CD14-positive monocyte (primary cell): Measurements from ENCODE around the gene CDK5RAP2. TPM values are rescaled to one million over a fixed set of nuclear protein-coding genes. Genes with fewer than 3 reads are reported as not detected.
A peak's percentile ranks its signal among the peaks of the same experiment; 100 is the strongest.

Source experiments
- DNase-seq, 3 donors: peaks; one replicate each; pipeline ENCODE4 v3.0.0-alpha.2; 2011 to 2022
- H2AFZ ChIP-seq: 2 replicates; pipeline ENCODE4 v1.6.0; 2012; ENCODE audit warnings: mild to moderate bottlenecking, low read depth, low read length, inconsistent platforms; ENCODE audit not compliant: insufficient read depth, poor library complexity, severe bottlenecking
- H3K27ac ChIP-seq, 2 donors: 1 replicate in 1 of 2; 2 replicates in 1 of 2; pipeline ENCODE4 v1.5.1; 2012 to 2013; ENCODE audit warnings: low read length in 2 of 2, control low read depth in 1 of 2, inconsistent platforms in 1 of 2, low read depth in 1 of 2, mild to moderate bottlenecking in 1 of 2
- H3K27me3 ChIP-seq, 2 donors: one replicate each; pipeline versions ENCODE4 v1.6.0 to v1.6.1; 2011 to 2013; ENCODE audit warnings: low read length in 2 of 2; ENCODE audit not compliant: control insufficient read depth in 2 of 2, insufficient read depth in 2 of 2
- H3K36me3 ChIP-seq, 2 donors: replicated peaks in 1 of 2; 1 replicate in 1 of 2; 2 replicates in 1 of 2; pipeline versions ENCODE4 v1.5.1 to v1.6.1; 2012 to 2013; ENCODE audit warnings: low read length in 2 of 2, control low read depth in 1 of 2, inconsistent platforms in 1 of 2, mild to moderate bottlenecking in 1 of 2; ENCODE audit not compliant: insufficient read depth in 2 of 2, control insufficient read depth in 1 of 2
- H3K4me1 ChIP-seq, 2 donors: 1 replicate in 1 of 2; 2 replicates in 1 of 2; pipeline versions ENCODE4 v1.5.1 to v1.6.1; 2012 to 2013; ENCODE audit warnings: low read length in 2 of 2, control low read depth in 1 of 2, inconsistent platforms in 1 of 2, mild to moderate bottlenecking in 1 of 2, moderate library complexity in 1 of 2; ENCODE audit not compliant: insufficient read depth in 2 of 2, control insufficient read depth in 1 of 2
- H3K4me2 ChIP-seq: replicated peaks from 2 replicates; pipeline ENCODE3; 2012; ENCODE audit warnings: low read length, moderate library complexity, mild to moderate bottlenecking; ENCODE audit not compliant: poor library complexity, severe bottlenecking; ENCODE audit errors: extremely low read depth
- H3K4me3 ChIP-seq, 3 experiments: fragments of 200-600 bp in 1 of 3; sonication (generic) in 1 of 3; replicated peaks in 1 of 3; 1 replicate in 2 of 3; 2 replicates in 1 of 3; pipeline ENCODE4 v1.5.1; 2011 to 2013; ENCODE audit warnings: low read length in 3 of 3, mild to moderate bottlenecking in 3 of 3, control low read depth in 2 of 3, low read depth in 2 of 3, inconsistent platforms in 1 of 3, moderate library complexity in 1 of 3
- H3K79me2 ChIP-seq: 2 replicates; pipeline ENCODE4 v1.6.0; 2012; ENCODE audit warnings: mild to moderate bottlenecking, control low read depth, inconsistent platforms, low read length, moderate library complexity; ENCODE audit not compliant: insufficient read depth
- H3K9ac ChIP-seq: 2 replicates; pipeline ENCODE4 v1.6.0; 2017; ENCODE audit warnings: low read length, mild to moderate bottlenecking; ENCODE audit not compliant: insufficient read depth, poor library complexity, severe bottlenecking
- H3K9me3 ChIP-seq, 2 donors: replicated peaks in 1 of 2; 1 replicate in 1 of 2; 2 replicates in 1 of 2; pipeline versions ENCODE4 v1.5.1 to v1.6.1; 2012 to 2013; ENCODE audit warnings: low read length in 2 of 2, control low read depth in 1 of 2; ENCODE audit not compliant: control insufficient read depth in 1 of 2, insufficient read depth in 1 of 2
- H4K20me1 ChIP-seq: 2 replicates; pipeline ENCODE4 v1.6.0; 2012; ENCODE audit warnings: mild to moderate bottlenecking, low read length, control low read depth, moderate library complexity; ENCODE audit not compliant: insufficient read depth
- H3K27ac Mint-ChIP-seq, 7 donors: one replicate each; pipeline ENCODE4 v1.8.0; 2020; ENCODE audit warnings: mild to moderate bottlenecking in 7 of 7, mixed read lengths in 7 of 7, moderate library complexity in 6 of 7, inconsistent platforms in 2 of 7
- H3K27me3 Mint-ChIP-seq, 3 donors: one replicate each; pipeline ENCODE4 v1.8.0; 2021 to 2022; ENCODE audit warnings: low read depth in 3 of 3, mild to moderate bottlenecking in 3 of 3, mixed read lengths in 3 of 3, moderate library complexity in 3 of 3, inconsistent platforms in 1 of 3
- H3K36me3 Mint-ChIP-seq, 2 donors: one replicate each; pipeline ENCODE4 v1.8.0; 2020; ENCODE audit warnings: mixed read lengths in 2 of 2, inconsistent platforms in 1 of 2, mild to moderate bottlenecking in 1 of 2
- H3K4me1 Mint-ChIP-seq: one replicate; pipeline ENCODE4 v1.8.0; 2020; ENCODE audit warnings: mild to moderate bottlenecking, mixed read lengths
- H3K4me3 Mint-ChIP-seq, 2 donors: one replicate each; pipeline ENCODE4 v1.8.0; 2020; ENCODE audit warnings: mild to moderate bottlenecking in 2 of 2, mixed read lengths in 2 of 2, moderate library complexity in 1 of 2
- H3K9me3 Mint-ChIP-seq, 7 donors: one replicate each; pipeline ENCODE4 v1.8.0; 2020 to 2022; ENCODE audit warnings: mixed read lengths in 7 of 7, mild to moderate bottlenecking in 6 of 7, moderate library complexity in 6 of 7, inconsistent platforms in 2 of 7
- WGBS: methylation state at CpG from one replicate; pipeline ENCODE4 v1.1.5; 2013; ENCODE audit warnings: missing lambda C conversion rate; ENCODE audit not compliant: insufficient coverage; 5-methylcytosine and 5-hydroxymethylcytosine counted together
- intact Hi-C, 2 donors: fragments of 100-400 bp; cut with micrococcal nuclease; formaldehyde crosslinking; loops; one replicate each; pipeline versions ENCODE4 v1.15.0 to v1.15.1; 2023
- polyA plus RNA-seq, 3 donors: library from polyadenylated mRNA; depleted of rRNA in 1 of 3; unstranded in 2 of 3; stranded (reverse) in 1 of 3; fragments of 300-500 nt in 2 of 3; fragments of >200 nt in 1 of 3; fragmentation: Illumina TruSeq in 2 of 3; gene quantifications; 1 replicate in 2 of 3; 2 replicates in 1 of 3; pipeline ENCODE4 v1.2.3, GENCODE V29; 2012 to 2021
- TF ChIP-seq, protein P1 (sequence below): fragments of 200-600 bp; IDR thresholded peaks from one replicate; pipeline ENCODE4 v1.8.0; 2022; ENCODE audit warnings: antibody characterized with exemption, mild to moderate bottlenecking

Gene CDK5RAP2
- polyA plus RNA-seq, 3 donors, result 2.0 to 13.7 (median 6.1) TPM

DNA sequence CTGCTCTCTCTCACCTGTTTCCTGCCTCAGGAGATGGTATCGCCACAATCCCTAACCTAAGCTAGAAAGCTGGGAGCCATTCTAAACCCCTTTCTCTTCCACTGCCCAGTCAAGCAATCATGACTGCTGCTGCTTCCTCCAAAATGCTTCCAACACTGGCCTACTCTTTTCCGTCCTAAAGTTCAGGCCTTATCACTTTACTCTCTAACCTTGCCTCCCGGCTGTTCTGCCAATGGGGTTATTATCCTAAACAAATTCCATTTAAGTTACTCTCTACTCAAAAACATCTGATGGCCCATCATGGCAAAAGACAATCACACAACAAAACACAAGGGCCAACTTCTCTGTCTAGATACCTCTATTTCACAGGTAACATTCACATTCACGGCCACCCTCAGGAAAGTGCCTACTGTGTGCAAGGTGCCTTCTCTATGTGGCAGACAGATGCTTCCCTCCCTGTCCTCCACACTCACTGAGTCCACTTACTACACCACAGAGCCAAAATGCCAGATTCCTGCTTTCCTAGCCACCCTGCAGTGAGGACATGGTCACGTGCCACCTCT is 168.0 kb downstream of the CDK5RAP2 start:
- no peak overlapping the region for H3K4me3 Mint-ChIP-seq
- Histone ChIP-seq H3K4me1 (no peaks in the 10 kb centered on the region), H4K20me1 (no peaks in the 10 kb centered on the region), H3K36me3 (peaks cover 62 to 96% of the 10 kb centered on the region in 2 donors), H3K9me3 (no peaks in the 10 kb centered on the region), H3K79me2 (no peaks in the 10 kb centered on the region), H3K4me3 (no peak overlapping the region), H3K27me3 (no peaks in the 10 kb centered on the region), H3K27ac (peak overlapping the region in 1 of 2 donors; percentile 31), H2AFZ (no peak overlapping the region), H3K9ac (no peak overlapping the region), H3K4me2 (no peak overlapping the region)
- WGBS, result 96% methylated on average over 4 of the region's 5 CpGs
- no peaks in the 10 kb centered on the region for H3K9me3 Mint-ChIP-seq
- TF ChIP-seq, protein P1, sequence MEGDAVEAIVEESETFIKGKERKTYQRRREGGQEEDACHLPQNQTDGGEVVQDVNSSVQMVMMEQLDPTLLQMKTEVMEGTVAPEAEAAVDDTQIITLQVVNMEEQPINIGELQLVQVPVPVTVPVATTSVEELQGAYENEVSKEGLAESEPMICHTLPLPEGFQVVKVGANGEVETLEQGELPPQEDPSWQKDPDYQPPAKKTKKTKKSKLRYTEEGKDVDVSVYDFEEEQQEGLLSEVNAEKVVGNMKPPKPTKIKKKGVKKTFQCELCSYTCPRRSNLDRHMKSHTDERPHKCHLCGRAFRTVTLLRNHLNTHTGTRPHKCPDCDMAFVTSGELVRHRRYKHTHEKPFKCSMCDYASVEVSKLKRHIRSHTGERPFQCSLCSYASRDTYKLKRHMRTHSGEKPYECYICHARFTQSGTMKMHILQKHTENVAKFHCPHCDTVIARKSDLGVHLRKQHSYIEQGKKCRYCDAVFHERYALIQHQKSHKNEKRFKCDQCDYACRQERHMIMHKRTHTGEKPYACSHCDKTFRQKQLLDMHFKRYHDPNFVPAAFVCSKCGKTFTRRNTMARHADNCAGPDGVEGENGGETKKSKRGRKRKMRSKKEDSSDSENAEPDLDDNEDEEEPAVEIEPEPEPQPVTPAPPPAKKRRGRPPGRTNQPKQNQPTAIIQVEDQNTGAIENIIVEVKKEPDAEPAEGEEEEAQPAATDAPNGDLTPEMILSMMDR, result no peak
- intact Hi-C loops, result no loop called here
- H3K27me3 Mint-ChIP-seq, result no peaks in the 10 kb centered on the region
- H3K4me1 Mint-ChIP-seq, result no peaks in the 10 kb centered on the region
- H3K27ac Mint-ChIP-seq, result peak overlapping the region in 4 of 7 donors; percentile 31 to 65 (median 40)
- DNase-seq, result no peak
- peaks cover 77 to 83% of the 10 kb centered on the region in 2 donors for H3K36me3 Mint-ChIP-seq

DNA sequence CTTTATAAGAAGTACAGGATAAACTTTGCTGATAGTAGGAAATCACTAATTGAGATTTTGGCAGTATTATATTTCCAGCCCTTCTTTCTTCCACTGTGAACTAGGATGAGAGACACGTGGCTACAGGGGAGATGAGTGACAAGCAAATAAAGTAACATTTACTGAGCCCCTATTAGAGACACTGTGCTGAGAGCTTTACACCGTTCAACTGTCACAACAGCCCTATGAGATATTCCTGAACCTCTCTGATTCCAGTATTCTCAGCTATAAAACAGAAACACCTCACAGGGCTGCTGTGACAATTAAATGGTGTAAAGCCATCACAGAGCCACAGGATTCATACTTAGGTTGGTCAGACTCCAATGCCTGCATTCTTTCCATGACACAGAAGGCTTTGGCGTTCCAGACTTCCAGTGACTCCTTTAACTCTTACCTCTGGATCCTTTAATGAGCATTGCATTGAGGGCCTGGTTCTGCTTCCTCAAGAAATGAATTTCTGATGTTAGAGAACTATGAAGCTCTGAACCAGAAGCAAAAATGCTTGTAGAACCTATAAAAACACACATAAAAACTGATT is 169.0 kb downstream of the CDK5RAP2 start:
- no peaks in the 10 kb centered on the region for H3K27me3 Mint-ChIP-seq
- Histone ChIP-seq H3K4me2 (no peak overlapping the region), H3K9ac (no peak overlapping the region), H3K9me3 (no peaks in the 10 kb centered on the region), H3K4me1 (no peaks in the 10 kb centered on the region), H4K20me1 (no peaks in the 10 kb centered on the region), H3K4me3 (no peak overlapping the region), H3K27me3 (no peaks in the 10 kb centered on the region), H3K27ac (no peak overlapping the region), H3K36me3 (peaks cover 68 to 99% of the 10 kb centered on the region in 2 donors), H3K79me2 (no peaks in the 10 kb centered on the region), H2AFZ (no peak overlapping the region)
- peak overlapping the region in 3 of 7 donors; percentile 5 to 50 (median 31) for H3K27ac Mint-ChIP-seq
- TF ChIP-seq, protein P1, result no peak
- no peaks in the 10 kb centered on the region for H3K9me3 Mint-ChIP-seq
- peaks cover 76 to 80% of the 10 kb centered on the region in 2 donors for H3K36me3 Mint-ChIP-seq
- DNase-seq, result no peak
- WGBS, result no CpG with 5 or more reads among the region's 3 CpGs
- H3K4me1 Mint-ChIP-seq, result no peaks in the 10 kb centered on the region
- H3K4me3 Mint-ChIP-seq, result no peak overlapping the region
- intact Hi-C loops, result no loop called here
